Measurements from ENCODE around the gene ZNF407.

The ZNF407 gene

DNA sequence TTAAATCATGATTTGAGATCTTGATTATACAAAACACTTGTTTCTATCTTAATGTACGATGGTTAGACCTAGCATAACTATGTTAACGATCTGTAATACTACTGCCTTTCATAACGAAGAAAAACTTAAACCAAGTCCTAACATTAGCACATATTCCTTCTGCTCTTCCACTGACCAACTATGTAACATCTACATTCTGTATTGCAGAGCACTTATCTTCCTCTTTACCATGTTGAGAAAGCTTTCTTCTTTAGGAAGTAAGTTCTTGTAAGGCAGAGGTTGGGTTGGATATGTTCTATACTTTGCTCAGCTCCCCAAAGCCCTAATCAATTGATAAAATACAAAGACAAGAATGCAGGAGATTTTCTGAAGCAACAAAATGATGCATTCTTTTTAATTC is 7.9 kb upstream of the ZNF407 start:
- ATAC-seq, result no peak
- TF ChIP-seq ZNF565 (CRISPR knock-in tag; conservative IDR thresholded peaks at IDR 0.05; ENCODE audit: low read depth) (no peak), RARB (CRISPR knock-in tag; IDR thresholded peaks at IDR 0.05) (no peak), ZC3H10 (CRISPR knock-in tag; IDR thresholded peaks at IDR 0.05) (no peak), CREB5 (CRISPR knock-in tag; IDR thresholded peaks at IDR 0.05; ENCODE audit: low read depth) (no peak), GLIS3 (CRISPR knock-in tag; IDR thresholded peaks at IDR 0.05) (no peak), PPARA (CRISPR knock-in tag; IDR thresholded peaks at IDR 0.05; ENCODE audit: borderline replicate concordance) (no peak), TOX (CRISPR knock-in tag; IDR thresholded peaks at IDR 0.05; ENCODE audit: borderline replicate concordance) (no peak), ZFP30 (CRISPR knock-in tag; IDR thresholded peaks at IDR 0.05) (no peak), ZFP3 (CRISPR knock-in tag; IDR thresholded peaks at IDR 0.05) (no peak), TSHZ2 (CRISPR knock-in tag; IDR thresholded peaks at IDR 0.05) (no peak), ISL1 (CRISPR knock-in tag; IDR thresholded peaks at IDR 0.05) (no peak), ZNF8 (CRISPR knock-in tag; IDR thresholded peaks at IDR 0.05) (no peak), SNAI2 (CRISPR knock-in tag; IDR thresholded peaks at IDR 0.05) (no peak), ARNTL (CRISPR knock-in tag; IDR thresholded peaks at IDR 0.05; ENCODE audit: borderline replicate concordance, low read depth) (no peak), BACH2 (CRISPR knock-in tag; IDR thresholded peaks at IDR 0.05; ENCODE audit: borderline replicate concordance) (no peak), ZNF70 (CRISPR knock-in tag; IDR thresholded peaks at IDR 0.05) (no peak)
- TF ChIP-seq, protein P1, sequence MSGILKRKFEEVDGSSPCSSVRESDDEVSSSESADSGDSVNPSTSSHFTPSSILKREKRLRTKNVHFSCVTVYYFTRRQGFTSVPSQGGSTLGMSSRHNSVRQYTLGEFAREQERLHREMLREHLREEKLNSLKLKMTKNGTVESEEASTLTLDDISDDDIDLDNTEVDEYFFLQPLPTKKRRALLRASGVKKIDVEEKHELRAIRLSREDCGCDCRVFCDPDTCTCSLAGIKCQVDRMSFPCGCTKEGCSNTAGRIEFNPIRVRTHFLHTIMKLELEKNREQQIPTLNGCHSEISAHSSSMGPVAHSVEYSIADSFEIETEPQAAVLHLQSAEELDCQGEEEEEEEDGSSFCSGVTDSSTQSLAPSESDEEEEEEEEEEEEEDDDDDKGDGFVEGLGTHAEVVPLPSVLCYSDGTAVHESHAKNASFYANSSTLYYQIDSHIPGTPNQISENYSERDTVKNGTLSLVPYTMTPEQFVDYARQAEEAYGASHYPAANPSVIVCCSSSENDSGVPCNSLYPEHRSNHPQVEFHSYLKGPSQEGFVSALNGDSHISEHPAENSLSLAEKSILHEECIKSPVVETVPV (CRISPR knock-in tag; IDR thresholded peaks at IDR 0.05), result no peak
- TF ChIP-seq, protein P2, sequence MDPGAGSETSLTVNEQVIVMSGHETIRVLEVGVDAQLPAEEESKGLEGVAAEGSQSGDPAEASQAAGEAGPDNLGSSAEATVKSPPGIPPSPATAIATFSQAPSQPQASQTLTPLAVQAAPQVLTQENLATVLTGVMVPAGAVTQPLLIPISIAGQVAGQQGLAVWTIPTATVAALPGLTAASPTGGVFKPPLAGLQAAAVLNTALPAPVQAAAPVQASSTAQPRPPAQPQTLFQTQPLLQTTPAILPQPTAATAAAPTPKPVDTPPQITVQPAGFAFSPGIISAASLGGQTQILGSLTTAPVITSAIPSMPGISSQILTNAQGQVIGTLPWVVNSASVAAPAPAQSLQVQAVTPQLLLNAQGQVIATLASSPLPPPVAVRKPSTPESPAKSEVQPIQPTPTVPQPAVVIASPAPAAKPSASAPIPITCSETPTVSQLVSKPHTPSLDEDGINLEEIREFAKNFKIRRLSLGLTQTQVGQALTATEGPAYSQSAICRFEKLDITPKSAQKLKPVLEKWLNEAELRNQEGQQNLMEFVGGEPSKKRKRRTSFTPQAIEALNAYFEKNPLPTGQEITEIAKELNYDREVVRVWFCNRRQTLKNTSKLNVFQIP (CRISPR knock-in tag; IDR thresholded peaks at IDR 0.05; ENCODE audit: borderline replicate concordance, low read depth), result no peak

GRCh38 chr18:74590671-74591070 is 7.0 kb upstream of the ZNF407 start:
- TF ChIP-seq TSHZ2 (CRISPR knock-in tag; IDR thresholded peaks at IDR 0.05) (no peak), TOX (CRISPR knock-in tag; IDR thresholded peaks at IDR 0.05; ENCODE audit: borderline replicate concordance) (no peak), RARB (CRISPR knock-in tag; IDR thresholded peaks at IDR 0.05) (no peak), ISL1 (CRISPR knock-in tag; IDR thresholded peaks at IDR 0.05) (no peak), ZC3H10 (CRISPR knock-in tag; IDR thresholded peaks at IDR 0.05) (no peak), CREB5 (CRISPR knock-in tag; IDR thresholded peaks at IDR 0.05; ENCODE audit: low read depth) (no peak), ZNF8 (CRISPR knock-in tag; IDR thresholded peaks at IDR 0.05) (no peak), ZFP3 (CRISPR knock-in tag; IDR thresholded peaks at IDR 0.05) (no peak), ESRRG (CRISPR knock-in tag; IDR thresholded peaks at IDR 0.05) (no peak), ZNF565 (CRISPR knock-in tag; conservative IDR thresholded peaks at IDR 0.05; ENCODE audit: low read depth) (no peak)
- TF ChIP-seq, protein P3, sequence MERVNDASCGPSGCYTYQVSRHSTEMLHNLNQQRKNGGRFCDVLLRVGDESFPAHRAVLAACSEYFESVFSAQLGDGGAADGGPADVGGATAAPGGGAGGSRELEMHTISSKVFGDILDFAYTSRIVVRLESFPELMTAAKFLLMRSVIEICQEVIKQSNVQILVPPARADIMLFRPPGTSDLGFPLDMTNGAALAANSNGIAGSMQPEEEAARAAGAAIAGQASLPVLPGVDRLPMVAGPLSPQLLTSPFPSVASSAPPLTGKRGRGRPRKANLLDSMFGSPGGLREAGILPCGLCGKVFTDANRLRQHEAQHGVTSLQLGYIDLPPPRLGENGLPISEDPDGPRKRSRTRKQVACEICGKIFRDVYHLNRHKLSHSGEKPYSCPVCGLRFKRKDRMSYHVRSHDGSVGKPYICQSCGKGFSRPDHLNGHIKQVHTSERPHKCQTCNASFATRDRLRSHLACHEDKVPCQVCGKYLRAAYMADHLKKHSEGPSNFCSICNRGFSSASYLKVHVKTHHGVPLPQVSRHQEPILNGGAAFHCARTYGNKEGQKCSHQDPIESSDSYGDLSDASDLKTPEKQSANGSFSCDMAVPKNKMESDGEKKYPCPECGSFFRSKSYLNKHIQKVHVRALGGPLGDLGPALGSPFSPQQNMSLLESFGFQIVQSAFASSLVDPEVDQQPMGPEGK (CRISPR knock-in tag; IDR thresholded peaks at IDR 0.05; ENCODE audit: borderline replicate concordance), result no peak
- no peak for ATAC-seq
